Measurements from ENCODE around the gene MFAP1.

MFAP1 gene

DNA sequence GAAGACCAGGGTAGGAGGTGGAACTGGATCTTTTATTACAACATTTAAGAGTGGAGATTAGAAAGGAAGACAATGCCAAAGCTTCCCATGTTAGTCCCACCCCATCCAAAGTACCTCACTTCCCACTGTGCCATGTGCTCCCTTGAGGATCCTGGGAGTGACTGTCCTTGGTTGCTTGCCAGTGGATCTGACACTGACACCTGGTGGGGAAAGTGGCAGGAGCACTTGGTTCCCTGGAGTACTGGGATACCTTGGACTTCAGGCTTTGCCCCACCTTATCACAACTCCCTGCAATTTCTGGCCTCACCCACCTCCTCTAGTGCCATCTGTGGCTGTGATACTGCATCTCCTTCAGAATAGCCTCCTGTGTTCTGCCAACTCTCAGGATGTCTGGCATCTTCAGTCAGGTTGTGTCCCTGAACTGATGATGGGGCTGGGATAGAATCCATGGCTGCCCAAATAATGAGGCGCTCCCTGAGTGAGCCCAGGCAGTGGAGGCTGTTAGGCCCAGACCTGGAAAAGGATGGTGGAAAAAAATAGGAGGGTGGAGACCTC is 49.0 kb downstream of the MFAP1 start:
- DNase-seq, result no peak

GRCh38 chr15:43774062-43774461 is 50.4 kb downstream of the MFAP1 start:
- DNase-seq, result no peak

- DNase-seq, result no peak
Observed at GRCh38 chr15:43772624-43773023, 51.9 kb downstream of the MFAP1 start.

- no peak for DNase-seq
Observed at GRCh38 chr15:43771816-43772215, 52.7 kb downstream of the MFAP1 start.

- DNase-seq, result peak; percentile 68 to 76
Observed at GRCh38 chr15:43769584-43770228, 54.8 kb downstream of the MFAP1 start.

DNA sequence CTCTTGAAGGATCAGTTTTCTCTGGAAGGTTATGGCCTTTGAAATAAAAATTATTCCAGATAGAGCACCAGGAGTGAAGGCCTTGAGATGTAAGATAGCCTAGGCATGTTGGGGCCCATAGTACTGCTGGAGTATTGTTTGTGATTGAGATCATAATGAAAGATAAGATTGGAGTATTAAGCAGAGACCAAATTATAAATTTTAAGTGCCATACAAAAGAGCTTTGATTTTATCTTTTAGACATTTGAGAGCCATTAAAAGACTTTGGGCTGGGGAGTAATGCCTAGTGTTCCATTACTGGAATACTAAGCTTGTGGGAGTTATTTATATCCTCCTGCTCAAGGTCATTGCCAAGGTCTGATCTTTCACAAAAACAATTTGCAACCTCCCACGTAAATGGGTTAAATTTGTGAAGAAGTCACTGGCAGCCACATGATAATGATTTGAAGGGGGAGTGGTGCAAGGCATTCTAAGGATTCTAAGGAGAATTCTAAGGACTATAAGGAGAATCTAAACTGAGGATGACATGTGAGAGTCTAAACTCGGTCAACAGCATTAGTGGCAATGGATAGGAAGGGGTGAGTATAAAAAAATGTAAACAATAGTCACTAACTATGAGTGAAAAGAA is 60.6 kb downstream of the MFAP1 start:
- no peak for DNase-seq

- DNase-seq, result no peak
Observed at GRCh38 chr15:43762824-43763223, 61.7 kb downstream of the MFAP1 start.

Measured in activated CD4-positive, alpha-beta T cell treated with anti-CD3 and anti-CD28 coated beads, Interleukin-2, amount 50 U/mL, for 48 hours (primary cell).